A673 (cell line): ENCODE measurements around the gene SERPINE1.

Experiments
- EZH2 ChIP-seq: fragments of 200-600 bp; sonication (generic); IDR thresholded peaks from 2 replicates; pipeline ENCODE4 v1.6.1; 2017; ENCODE audit warnings: borderline replicate concordance, low read depth, mild to moderate bottlenecking, mixed read lengths, antibody characterized with exemption, low read length; ENCODE audit not compliant: poor library complexity, severe bottlenecking
- TF ChIP-seq, protein P1 (sequence below): fragments of 300-800, 200-600 bp; sonication (generic); conservative IDR thresholded peaks from 2 replicates; pipeline ENCODE4 v1.5.1; 2017; ENCODE audit warnings: low read depth, mild to moderate bottlenecking, antibody characterized with exemption, low read length, moderate library complexity, mixed read lengths

DNA sequence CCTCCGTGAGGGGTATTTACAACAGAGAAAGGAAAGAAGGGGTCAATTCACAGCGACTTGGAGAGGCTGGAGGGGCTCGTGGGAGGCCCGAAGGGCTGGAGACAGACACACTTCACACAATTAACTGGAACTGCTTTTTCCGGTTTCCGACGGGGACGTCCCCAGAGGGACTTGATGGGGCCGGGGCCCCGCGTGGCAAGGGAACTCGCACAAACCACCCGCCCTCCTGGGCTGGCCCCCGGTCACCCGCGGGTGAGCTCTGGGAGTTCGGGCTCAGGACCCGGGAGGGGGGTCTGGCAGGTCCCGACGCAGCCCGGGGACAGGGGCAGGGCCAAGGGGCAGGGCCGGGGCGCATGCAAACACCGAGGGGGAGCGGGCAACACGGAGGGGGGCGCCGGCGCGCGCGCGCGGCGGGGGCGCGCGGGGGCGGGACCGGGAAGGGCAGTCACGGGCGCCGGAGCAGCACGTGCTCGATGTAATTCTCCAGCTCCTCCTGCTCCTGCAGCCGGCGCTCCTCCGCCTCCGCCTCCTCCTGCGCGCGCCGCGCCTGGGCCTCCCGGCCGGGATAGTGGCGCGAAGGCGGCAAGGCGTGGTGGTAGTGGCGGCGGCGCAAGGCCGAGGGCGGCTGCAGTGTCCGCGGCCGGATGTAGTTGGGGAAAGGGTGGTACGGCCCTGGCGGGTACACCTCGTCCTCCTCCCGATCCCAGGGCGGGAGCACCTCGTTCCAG is 35.8 kb downstream of the SERPINE1 start:
- TF ChIP-seq, protein P1, sequence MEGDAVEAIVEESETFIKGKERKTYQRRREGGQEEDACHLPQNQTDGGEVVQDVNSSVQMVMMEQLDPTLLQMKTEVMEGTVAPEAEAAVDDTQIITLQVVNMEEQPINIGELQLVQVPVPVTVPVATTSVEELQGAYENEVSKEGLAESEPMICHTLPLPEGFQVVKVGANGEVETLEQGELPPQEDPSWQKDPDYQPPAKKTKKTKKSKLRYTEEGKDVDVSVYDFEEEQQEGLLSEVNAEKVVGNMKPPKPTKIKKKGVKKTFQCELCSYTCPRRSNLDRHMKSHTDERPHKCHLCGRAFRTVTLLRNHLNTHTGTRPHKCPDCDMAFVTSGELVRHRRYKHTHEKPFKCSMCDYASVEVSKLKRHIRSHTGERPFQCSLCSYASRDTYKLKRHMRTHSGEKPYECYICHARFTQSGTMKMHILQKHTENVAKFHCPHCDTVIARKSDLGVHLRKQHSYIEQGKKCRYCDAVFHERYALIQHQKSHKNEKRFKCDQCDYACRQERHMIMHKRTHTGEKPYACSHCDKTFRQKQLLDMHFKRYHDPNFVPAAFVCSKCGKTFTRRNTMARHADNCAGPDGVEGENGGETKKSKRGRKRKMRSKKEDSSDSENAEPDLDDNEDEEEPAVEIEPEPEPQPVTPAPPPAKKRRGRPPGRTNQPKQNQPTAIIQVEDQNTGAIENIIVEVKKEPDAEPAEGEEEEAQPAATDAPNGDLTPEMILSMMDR = no peak
- TF ChIP-seq EZH2 = no peak
